Pons (tissue), 1 donor: ENCODE measurements around the gene CALCR.
"Not testable (repeated sequence)": the region's sequence is repeated elsewhere in the genome, so short reads cannot be mapped to it uniquely, and the experiment has no call there.

Experiments used
- DNase-seq: peaks from one replicate; pipeline ENCODE4 v3.0.0-alpha.2; 2016; ENCODE audit warnings: low spot score

Gene CALCR

DNA sequence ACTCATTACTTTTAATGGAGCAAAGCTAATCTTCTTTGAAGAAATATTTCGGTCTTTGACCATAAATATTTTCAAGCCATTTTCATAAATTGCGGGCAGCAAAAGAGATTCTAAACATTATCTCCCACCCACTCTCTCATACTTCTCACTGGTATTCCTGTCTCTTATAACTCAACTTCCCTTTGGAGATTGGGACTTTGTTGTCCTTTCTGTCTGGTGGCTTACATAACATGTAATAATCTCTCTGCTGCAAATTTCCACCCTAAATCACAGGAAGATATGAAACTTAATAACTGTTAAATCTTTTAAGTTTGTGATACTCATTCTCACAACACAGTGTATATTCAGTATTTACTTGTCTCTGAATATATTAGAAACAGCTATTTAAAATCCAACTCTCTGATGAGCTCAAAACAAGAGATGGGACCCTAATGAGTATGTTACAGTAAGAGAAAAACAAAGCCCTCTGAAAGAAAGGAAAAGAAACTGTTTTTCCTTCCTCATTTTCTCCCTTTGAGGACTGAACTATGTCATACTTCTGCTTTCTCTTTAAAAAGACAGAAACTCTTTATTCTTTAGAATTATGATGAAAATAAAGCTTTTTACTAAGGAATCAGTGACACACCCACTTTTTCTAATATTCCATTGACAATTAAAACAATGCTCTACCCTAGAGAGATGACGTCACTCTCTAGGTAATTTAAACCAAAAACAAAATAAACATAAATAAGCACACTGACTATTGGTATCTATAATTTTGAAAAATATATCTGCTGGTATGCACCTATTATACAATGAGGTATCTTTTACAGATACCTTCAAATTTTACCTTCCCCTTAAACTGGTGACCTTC lies 14.7 kb downstream of the CALCR start:
- DNase-seq, result peak; percentile 54

DNA sequence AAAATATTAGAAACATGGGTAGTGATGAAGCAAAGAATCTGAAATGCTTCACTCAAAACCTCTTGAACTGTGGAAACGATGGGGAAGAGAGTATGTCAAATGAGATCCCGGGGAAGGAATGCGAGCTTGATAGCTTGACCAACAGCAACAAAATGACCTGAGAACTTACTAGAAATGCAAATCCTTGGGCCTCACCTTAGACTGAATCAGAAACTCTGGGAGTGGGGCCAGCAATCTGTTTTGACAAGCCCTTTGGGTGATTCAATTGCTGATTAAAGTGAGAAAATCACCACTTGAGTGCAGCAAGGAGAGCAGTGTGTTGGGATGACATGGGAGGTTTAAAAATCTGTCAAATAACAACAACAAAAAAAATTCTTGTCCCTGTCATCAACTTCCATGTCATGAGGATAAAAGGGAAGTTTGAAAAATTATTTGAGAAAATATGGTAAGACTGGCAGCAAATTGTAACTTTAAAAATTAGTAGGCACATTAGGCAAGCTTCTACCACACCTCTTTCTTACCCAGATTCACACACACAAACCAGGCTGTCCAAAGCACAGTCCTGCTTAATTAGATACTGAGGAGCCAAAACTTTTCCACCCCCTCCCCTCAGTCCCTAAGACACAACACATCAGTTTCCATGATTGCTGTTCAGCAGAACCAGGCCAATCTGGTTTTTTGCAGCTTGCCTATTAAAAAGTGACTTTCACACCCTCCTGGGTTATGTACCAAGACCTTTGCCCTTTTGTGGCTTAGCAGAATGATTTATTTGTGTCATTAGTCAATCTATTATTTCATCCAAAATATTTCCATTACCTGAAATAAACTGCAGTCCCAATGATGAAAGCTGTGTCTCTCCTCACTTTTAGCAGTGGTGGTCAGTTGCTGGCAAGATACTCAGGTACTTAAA lies 15.6 kb downstream of the CALCR start:
- DNase-seq, result no peak

DNA sequence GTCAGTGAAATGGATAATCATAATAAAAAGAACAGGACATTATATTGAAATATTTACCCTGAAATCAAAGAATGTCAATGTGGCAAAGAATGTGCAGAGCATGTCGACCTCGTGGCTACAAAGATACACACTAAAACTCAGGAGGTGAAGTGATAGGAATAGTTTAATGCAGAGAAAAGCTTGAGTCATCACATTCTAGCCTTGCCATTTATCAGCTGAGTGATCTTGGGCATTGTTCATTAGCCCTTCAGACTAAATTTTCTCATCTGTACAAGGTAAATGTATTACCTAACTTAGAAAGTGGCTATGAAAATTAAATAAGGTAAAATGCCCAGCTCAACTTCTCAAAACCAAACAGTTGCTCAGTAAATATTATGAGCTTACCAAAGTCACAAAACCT lies 22.6 kb downstream of the CALCR start:
- DNase-seq, result no peak

DNA sequence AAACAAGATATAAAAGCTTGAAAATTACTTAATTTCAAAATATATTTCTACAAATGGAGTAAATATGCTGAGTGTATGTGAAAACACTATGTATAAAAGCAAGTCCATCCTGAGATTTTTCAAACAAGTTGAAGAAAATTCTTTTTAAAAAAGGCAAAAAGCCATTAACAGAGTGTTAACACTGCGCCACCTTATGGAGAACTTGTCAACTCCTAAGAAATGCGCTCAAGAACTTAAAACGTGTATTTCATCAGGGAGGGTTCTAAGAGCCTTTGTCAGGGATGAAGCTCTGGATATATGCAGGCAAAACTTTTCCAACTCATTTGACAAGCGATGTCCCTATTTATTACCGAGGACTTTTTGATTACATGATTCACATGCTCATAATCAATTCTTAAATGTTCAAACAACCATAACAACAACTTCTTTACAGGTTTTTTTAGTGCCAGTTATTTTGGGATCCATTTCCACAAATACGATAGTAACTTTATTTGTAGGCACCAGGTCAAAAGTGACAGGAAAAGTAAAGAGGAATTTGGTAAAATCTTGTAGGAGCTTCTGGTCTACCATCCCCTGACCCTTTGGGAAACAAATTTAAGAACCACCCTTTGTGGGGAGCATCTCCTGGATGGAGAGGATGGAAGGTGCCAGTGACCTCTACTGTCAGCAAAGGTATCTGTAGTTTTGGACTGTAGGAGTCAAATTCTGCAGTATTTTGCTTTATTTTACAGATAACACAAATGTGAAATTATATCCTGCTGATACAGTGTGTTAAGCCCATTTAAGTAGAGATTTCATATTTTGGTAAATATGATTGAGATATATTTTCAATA lies 23.2 kb downstream of the CALCR start:
- peak; percentile 56 for DNase-seq

DNA sequence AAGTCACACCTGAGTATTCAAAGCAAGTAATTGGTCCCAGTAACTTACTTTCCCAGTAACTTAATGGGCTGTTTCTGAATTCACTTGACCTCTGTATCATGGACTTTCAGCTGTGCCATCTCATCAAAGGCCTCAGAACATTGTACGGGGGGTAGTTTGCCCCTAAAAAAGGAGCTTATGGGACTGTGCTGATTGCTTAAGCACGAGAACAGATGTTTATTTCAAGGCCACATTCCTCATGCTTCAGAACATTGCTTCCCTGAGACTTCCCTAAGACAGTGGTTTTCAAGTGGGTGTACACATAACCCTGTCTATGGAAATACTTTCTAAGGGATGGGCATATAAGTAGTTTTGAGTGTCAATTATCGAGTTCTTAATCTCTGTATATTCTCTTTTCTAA lies 26.8 kb downstream of the CALCR start:
- DNase-seq, result no peak

DNA sequence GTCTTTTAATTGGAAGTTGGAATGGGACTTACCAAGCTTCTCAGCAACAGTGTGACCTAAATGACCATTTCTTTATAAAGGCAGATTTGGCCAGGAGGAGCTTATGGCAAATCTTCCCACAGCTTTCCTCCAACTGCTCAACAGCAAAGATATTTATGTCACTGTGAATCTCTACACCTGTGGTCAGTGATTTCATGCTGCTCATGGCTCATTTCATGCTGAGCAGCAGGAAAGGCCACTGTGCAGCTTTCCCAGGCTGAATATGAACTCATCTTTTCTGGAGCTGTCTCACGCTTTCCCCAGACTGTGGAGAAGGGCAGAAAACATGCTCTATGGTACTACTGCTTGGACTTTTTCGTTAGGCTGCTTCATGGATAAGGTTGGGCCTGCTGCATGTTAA lies 29.8 kb downstream of the CALCR start:
- no peak for DNase-seq

DNA sequence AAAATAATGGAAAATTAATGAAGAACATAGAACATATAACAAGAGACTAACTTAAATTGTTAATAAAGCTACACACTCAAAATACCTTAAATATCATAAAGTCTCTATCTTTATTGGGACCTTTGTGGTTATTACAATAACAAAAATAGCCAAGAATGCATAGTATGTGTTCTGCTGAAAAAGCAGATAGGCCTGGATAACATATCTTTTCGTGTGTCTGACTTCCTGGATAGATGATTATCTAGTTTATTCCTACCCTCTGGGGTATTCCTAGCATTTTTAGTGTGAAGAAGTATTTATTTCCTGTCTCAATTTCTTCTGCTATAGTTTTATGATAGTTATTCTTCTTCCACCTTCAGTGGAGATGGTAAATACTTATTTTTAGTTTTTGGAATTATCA lies 36.5 kb downstream of the CALCR start:
- no peak for DNase-seq

DNA sequence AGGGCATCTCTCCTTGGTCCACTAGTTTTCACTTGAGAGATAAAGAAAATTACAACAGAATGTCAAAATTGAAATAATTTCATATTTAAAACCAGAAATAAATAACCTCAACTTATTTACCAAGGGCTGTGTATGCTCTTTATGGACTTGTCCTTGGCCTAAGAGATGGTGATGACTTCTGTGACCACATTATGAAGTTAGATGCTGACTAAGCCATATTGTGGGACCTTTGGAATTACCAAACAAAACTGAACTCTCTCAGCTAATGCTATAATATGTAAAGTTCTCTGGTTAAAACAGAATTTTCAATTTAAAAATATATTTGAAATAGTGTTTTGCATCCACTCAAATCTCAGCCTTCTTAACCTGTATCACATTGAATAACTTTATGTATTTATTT lies 38.9 kb downstream of the CALCR start:
- no peak for DNase-seq

DNA sequence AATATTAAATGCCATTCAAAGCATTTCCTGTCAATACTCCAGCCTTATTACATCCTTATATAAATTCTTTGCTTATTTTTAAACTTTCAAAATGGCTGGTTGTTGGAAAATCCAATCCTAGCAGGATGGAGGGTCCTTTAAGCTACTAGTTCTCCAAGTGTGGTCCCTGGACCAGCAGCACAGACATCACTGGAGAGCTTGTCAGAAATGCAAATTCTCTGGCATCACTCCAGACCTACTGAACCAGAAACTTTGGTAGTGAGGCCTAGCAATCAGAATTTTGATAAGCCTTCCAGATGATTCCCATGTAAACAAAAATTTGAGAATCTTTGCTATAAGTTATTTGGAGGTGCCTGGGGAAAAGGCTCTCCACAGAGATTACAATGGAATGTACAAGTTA lies 43.8 kb downstream of the CALCR start:
- DNase-seq, result no peak

DNA sequence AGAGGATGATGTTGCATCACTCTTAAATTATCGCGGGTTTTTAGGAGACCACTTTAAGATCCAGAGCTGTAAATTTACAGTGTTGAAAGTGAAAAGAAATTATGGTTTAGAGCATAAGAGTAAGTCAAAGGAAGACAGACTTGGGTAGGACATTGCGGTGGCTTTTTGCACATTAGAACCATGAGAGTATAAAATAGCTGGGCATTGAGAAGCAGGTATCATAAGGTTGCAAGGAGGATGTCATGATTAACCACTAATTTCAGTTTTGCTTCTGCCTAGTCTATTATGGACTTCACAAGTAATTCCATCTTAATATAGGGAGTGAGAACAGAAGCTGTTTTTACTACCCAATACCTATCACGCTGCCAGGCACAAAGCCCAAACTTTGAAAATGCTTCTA lies 57.7 kb downstream of the CALCR start:
- DNase-seq, result no peak

DNA sequence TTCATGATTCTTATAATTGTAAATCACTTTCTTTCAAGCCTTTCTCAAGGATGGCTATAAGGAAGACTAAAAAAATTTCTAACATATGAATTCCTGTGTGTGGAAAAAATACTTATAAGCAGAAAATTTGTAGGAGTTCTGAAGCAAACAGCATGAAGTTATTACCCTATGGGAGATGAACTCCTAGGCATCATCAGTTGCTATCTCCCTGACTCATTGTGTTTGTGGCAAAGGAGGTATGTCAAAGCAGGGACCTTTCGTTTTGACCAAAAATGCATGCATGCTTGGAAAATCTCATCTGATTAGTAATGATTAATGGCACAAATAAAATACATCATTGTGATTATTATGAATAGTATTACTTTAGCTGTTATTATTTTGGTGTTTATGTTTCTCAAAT lies 59.4 kb downstream of the CALCR start:
- DNase-seq, result peak; percentile 7

DNA sequence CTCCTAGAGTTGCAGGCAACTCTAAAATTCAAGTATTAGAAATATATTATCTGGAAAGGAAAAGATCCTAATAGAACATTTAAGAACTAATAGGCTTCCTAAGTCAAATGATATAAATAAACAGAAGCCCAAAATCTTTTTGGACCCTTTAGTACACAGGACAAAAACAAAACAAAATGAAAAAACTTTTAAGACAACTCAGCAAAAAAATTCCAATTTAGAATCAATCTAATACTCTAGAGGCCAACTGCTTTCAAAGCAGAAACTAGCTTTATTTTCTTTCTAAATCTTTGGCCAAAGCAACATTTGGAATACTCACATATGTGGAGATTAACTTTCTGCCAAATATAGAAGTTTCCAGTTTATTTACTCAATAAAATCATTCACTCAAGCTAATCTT lies 65.2 kb downstream of the CALCR start:
- DNase-seq, result no peak

DNA sequence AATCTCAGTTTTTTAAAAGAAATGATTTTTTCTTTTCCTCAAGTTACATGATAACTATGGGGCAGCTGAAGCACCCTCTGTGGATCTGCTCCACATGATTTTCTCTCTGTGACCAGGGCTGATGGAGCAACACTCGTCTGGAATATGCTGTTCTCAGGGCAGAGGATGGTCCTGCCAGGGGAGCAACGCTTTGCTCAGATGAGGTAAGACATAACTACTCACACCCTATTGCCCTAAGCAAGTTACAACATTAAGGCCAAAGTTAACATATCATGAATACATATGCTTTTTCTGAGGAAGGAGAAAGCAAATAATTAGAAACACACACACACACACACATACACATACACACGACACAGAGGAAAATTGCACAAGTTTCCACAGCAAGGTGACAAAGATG lies 71.4 kb downstream of the CALCR start:
- DNase-seq, result no peak

DNA sequence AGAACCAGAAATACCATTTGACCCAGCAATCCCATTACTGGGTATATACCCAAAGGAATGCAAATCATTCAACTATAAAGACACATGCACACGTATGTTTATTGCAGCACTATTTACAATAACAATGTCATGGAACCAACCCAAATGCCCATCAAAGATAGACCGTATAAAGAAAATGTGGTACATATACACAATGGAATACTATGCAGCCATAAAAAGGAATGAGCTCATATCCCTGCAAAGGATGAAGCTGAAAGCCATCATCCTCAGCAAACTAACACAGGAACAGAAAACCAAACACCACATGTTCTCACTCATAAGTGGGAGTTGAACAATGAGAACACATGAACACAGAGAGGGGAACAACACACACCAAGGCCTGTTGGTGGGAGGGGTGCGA lies 82.7 kb downstream of the CALCR start:
- DNase-seq, result not testable (repeated sequence)

DNA sequence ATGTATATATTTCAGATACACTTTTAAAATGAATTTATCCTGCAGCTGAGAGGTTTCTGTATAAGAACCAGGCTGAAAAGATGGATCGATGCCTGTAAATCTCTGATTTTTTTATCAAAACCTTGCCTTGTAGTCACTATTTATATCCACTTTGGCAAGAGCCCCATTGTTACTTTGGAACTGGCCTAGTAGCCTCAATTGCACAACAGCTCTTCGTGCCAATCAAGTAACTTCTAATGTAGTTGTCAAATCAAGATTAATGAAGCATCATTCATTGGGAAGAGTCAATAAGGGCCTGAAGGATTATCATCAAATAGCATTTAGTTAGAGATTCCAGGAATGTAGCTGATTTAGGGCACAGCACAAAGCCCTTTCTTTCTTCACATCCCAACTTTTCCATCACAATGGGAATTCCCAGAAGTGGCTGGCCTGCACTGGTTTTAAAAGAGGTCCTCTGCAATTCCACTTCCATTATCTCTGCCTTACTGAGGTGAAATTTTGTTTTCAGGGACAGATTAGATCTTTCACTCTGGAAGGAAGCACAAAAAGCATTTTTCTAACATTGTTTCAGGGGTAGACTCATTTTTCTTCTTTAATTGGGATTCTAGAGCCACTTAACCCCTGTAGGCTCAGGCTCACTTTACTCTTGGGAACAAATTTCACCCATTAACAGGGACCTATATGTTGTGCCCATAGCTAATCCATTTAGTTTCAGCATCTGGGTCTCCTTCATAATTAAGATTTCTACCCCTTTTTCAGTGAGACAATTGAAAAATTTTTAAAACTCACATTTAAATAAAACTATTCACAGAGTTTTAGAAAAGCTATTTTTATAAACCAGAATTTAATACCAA lies 97.8 kb downstream of the CALCR start:
- no peak for DNase-seq

DNA sequence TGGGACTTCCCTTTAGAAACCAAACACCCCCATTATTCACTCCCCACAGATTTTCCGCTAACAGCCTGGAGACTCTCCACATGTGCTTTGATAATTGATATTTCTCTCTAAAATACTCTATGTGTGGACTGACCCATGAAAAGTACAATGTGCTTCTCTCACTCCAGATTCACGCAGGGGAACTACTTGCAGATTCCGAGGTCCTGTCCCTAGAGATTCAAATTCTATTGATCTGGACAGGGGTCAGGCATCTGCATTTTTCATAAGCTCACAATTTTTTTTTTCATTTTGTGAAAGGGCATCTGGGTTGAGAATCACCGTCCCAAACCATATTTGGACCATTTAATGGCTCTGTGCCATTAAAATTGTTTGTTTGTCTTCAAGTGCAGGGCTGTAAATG lies 98.7 kb downstream of the CALCR start:
- DNase-seq, result no peak

DNA sequence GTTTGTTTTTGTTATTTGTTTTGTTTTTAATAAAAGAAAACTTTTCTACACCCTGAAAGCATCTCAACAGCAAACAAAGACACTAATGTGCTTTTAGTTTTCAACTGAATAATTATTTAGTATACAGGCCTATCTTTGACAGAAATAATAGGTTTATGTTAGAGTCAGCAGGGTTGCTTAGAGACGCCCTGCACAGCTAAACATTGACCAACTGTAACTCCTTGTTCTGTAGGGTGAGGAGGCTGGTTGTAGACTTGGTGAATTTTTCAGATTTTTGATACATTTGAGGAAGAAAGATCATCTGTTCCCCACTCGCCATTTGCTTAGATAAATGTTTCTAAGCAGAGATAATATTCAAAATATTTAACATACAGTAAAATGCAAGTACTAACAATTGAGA lies 103.1 kb downstream of the CALCR start:
- DNase-seq, result no peak

DNA sequence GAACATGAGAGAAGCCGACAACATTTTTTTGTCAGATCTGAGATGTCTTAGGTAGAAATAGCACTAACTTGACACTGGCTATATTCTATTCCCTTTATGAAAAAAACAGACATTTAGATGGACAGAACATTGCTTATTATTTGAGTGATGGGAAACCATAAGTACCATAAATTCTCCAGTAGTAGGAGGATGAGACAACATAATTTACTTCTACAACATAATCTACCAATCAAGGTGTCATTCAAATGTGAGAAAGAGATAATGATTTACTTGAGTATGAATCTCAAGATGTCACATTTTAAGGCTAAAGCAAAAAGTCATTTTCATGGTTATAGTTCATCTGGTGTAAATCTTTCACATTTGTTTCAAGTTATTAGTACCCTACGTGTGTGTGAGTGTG lies 110.8 kb downstream of the CALCR start:
- DNase-seq, result no peak

DNA sequence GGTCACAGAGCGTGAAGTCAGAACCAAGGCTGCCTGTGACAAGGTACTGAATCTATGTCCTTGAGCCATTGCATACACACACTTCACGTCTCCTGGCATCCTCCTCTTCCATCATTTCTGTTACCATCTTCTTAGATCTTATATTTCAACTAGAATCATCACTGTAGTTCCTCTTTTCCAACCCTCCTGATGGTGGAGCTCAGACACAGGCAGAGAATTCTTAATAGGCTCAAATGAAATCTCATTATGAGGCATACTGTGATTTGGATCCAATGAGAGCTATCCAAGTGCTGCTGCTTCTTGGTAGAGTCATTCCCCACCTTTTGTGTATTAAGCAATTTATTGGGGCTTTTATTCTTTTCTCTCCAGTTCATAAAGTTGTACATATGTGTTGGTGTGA lies 113.2 kb downstream of the CALCR start:
- DNase-seq, result peak; percentile 63

DNA sequence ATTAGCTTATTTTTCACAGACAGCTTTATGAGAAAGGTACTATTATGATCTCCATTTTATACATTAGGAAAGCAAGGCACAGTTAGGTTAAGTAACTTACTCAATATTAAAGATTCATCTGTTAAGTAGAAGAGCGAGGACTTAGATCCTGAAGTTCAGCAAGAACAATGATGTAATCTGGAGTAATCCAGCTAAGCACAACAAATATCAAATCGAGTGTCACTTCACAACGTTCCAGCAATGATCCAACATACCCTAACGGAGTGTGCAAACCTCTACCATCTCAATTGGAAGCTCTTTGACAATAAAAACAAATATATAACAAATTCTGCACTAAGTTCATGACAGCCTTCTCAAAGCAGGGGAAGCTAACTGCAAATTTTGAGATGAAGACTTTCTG lies 121.3 kb downstream of the CALCR start:
- no peak for DNase-seq

DNA sequence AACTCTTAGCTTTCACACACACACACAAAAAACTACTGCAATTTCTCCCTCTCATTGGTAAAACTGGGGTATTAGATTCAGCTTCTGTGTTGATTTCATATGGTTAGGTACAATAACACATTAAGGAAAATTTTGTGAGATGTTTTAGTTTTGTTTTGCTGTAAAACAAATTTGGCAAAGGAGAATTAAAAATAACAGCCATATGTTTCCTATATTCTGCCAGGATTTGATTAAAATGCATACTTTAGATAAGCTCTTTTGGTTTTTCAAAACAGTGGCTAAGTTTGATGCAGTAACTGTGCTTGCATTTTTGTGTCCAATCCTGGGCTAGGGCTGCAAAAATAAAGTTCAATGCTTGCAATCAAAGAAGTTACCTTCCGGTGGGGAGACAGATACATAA lies 126.3 kb downstream of the CALCR start:
- no peak for DNase-seq
